AG04450 (cell line): ENCODE measurements around the gene QRICH1. TPM values are rescaled to one million over a fixed set of nuclear protein-coding genes. Genes with fewer than 3 reads are reported as not detected.

Source experiments
- CTCF ChIA-PET: fragments of 300-600, 350-600 bp; formaldehyde crosslinking; extraction: SDS; loops from one replicate; lab custom pipeline; 2022; ENCODE audit warnings: antibody characterized with exemption, inconsistent platforms; lab: Charles Lee
- POLR2A ChIA-PET: fragments of 350-600 bp; formaldehyde crosslinking; extraction: SDS; loops from one replicate; lab custom pipeline; 2021; ENCODE audit warnings: antibody characterized with exemption, inconsistent platforms; lab: Yijun Ruan, JAX
- DNase-seq: peaks from one replicate; pipeline ENCODE4 v3.0.0-alpha.2; 2011; ENCODE audit warnings: low read depth, low spot score
- H3K27ac ChIP-seq: one replicate; pipeline ENCODE4 v1.5.1; 2012; ENCODE audit warnings: low read depth, low read length, control low read depth
- H3K27me3 ChIP-seq: one replicate; pipeline ENCODE4 v1.6.0; 2012; ENCODE audit warnings: low read length; ENCODE audit not compliant: control insufficient read depth, insufficient read depth
- H3K4me3 ChIP-seq: 2 replicates; pipeline ENCODE4 v1.5.1; 2011; ENCODE audit warnings: mild to moderate bottlenecking, low read depth, low read length, control low read depth
- H3K9me3 ChIP-seq: 2 replicates; pipeline ENCODE4 v1.5.1; 2012; ENCODE audit warnings: low read length; ENCODE audit not compliant: control insufficient read depth, insufficient read depth
- CTCF ChIP-seq: IDR thresholded peaks from 2 replicates; pipeline ENCODE4 v1.5.1; 2011; ENCODE audit warnings: low read depth, low read length, control low read depth, inconsistent platforms
- polyA plus RNA-seq: library from polyadenylated mRNA; depleted of rRNA; stranded (reverse); fragments of >200 nt; gene quantifications from 2 replicates; pipeline ENCODE4 v1.2.3, GENCODE V29; 2011

QRICH1 gene
- polyA plus RNA-seq, 1 experiment = 69.7 TPM

GRCh38 chr3:49133226-49133951, 39.5 kb upstream of the QRICH1 start:
- Histone ChIP-seq H3K27ac (peak overlapping the region; percentile 49), H3K4me3 (peak overlapping the region; percentile 89), H3K9me3 (no peaks in the 10 kb centered on the region), H3K27me3 (no peaks in the 10 kb centered on the region)
- CTCF ChIA-PET = interaction anchor here (0.5 to 2.3 kb wide), 4 partner anchors 64 to 347 kb away, joined by 3 to 12 read pairs (median 4); no protein-coding TSS in a partner anchor
- peak; percentile 69 for DNase-seq
- TF ChIP-seq CTCF = no peak
- POLR2A ChIA-PET = interaction anchor here (0.8 to 4.2 kb wide), 9 partner anchors 12 to 878 kb away, joined by 3 to 39 read pairs (median 6); partner anchors contain the start of genes IMPDH2, QARS1, QRICH1 and USP19

GRCh38 chr3:49132437-49133225, 38.8 kb upstream of the QRICH1 start, which contains the start of gene LAMB2:
TSS of gene LAMB2 (minus strand) at chr3:49133050. CDS start at chr3:49132867, 183 bp downstream.
- no peaks in the 10 kb centered on the region for H3K9me3 ChIP-seq
- peak; percentile 38 for DNase-seq
- H3K27ac ChIP-seq = peak within 1 kb of the TSS; percentile 49
- POLR2A ChIA-PET = interaction anchor here (1.0 to 4.2 kb wide), 7 partner anchors 11 to 125 kb away, joined by 3 to 39 read pairs (median 6); partner anchors contain the start of genes IMPDH2, NDUFAF3, QRICH1 and USP19
- peak within 1 kb of the TSS; percentile 89 for H3K4me3 ChIP-seq
- H3K27me3 ChIP-seq = no peaks in the 10 kb centered on the region
- CTCF ChIA-PET = interaction anchor here (0.6 to 2.3 kb wide), 3 partner anchors 37 to 365 kb away, joined by 4 to 12 read pairs (median 5); no protein-coding TSS in a partner anchor
- TF ChIP-seq CTCF = no peak; the same call in 1 of the 2 replicates

- CTCF ChIA-PET = interaction anchor here (1.0 to 2.3 kb wide), 2 partner anchors 37 to 318 kb away, joined by 4 to 12 read pairs; no protein-coding TSS in a partner anchor
- POLR2A ChIA-PET = interaction anchor here (1.2 to 4.2 kb wide), 3 partner anchors 11 to 110 kb away, joined by 4 to 39 read pairs (median 29); partner anchors contain the start of genes NDUFAF3, QRICH1 and USP19
- no peak for TF ChIP-seq CTCF
These were observed 38.2 kb upstream of the QRICH1 start for GRCh38 chr3:49132073-49132436.

GRCh38 chr3:49131576-49131975, 37.7 kb upstream of the QRICH1 start:
- Histone ChIP-seq H3K27me3 (no peaks in the 10 kb centered on the region), H3K27ac (no peak overlapping the region), H3K9me3 (no peaks in the 10 kb centered on the region), H3K4me3 (peak overlapping the region; percentile 89)
- DNase-seq = no peak
- CTCF ChIA-PET = interaction anchor here (1.1 kb wide), 1 partner anchor 40 kb away, joined by 4 read pairs; the partner anchor contains the start of gene KLHDC8B
- no peak for TF ChIP-seq CTCF
- POLR2A ChIA-PET = interaction anchor here (0.5 to 4.2 kb wide), 3 partner anchors 10 to 68 kb away, joined by 3 to 39 read pairs (median 29); partner anchors contain the start of genes QRICH1 and USP19

More at GRCh38 chr3:49132073-49132436, 38.2 kb upstream of the QRICH1 start:
- H3K27me3 ChIP-seq = no peaks in the 10 kb centered on the region
- no peaks in the 10 kb centered on the region for H3K9me3 ChIP-seq
- peak overlapping the region; percentile 89 for H3K4me3 ChIP-seq
- no peak overlapping the region for H3K27ac ChIP-seq
- DNase-seq = no peak
